HG02970 (cell line): Measurements from ENCODE around the gene MRM1.

Experiments used
- ATAC-seq: cut with Tn5 transposase; IDR thresholded peaks from one replicate; pipeline ENCODE4 v1.9.1; 2021; ENCODE audit warnings: mild to moderate bottlenecking, moderate library complexity, moderate number of reproducible peaks; ENCODE audit not compliant: unreplicated experiment, low FRiP score

Gene MRM1

GRCh38 chr17:36601303-36602029 lies at the start of gene MRM1:
Gene MRM1, plus strand, starts transcription at chr17:36601583. Its CDS starts 228 bp downstream, at chr17:36601811.
- ATAC-seq = peak; percentile 72

GRCh38 chr17:36553459-36553858 lies 47.9 kb upstream of the MRM1 start:
- no peak for ATAC-seq

- no peak for ATAC-seq
Measured at GRCh38 chr17:36566081-36566480, 35.3 kb upstream of the MRM1 start.

- ATAC-seq = no peak
Measured at GRCh38 chr17:36575028-36575427, 26.4 kb upstream of the MRM1 start.

GRCh38 chr17:36576793-36577192 lies 24.6 kb upstream of the MRM1 start:
- ATAC-seq = no peak

- no peak for ATAC-seq
Measured at GRCh38 chr17:36578671-36579070, 22.7 kb upstream of the MRM1 start.

- no peak for ATAC-seq
Measured at GRCh38 chr17:36583787-36584186, 17.6 kb upstream of the MRM1 start.

- no peak for ATAC-seq
Measured at GRCh38 chr17:36586138-36586537, 15.2 kb upstream of the MRM1 start.

- no peak for ATAC-seq
Measured at GRCh38 chr17:36590082-36590481, 11.3 kb upstream of the MRM1 start.

GRCh38 chr17:36591434-36592315 lies 9.7 kb upstream of the MRM1 start, which contains the start of gene DHRS11:
Gene DHRS11, plus strand, starts transcription at chr17:36591879. Its CDS starts 131 bp downstream, at chr17:36592010.
- peak; percentile 75 for ATAC-seq

- ATAC-seq = no peak
Measured at GRCh38 chr17:36592316-36592715, 9.1 kb upstream of the MRM1 start.

- ATAC-seq = no peak
Measured at GRCh38 chr17:36592716-36593321, 8.6 kb upstream of the MRM1 start.

- no peak for ATAC-seq
Measured at GRCh38 chr17:36593656-36594316, 7.6 kb upstream of the MRM1 start.

GRCh38 chr17:36594626-36595401 lies 6.6 kb upstream of the MRM1 start:
- ATAC-seq = no peak

GRCh38 chr17:36597226-36597625 lies 4.2 kb upstream of the MRM1 start:
- ATAC-seq = no peak

- no peak for ATAC-seq
Measured at GRCh38 chr17:36597866-36598777, 3.3 kb upstream of the MRM1 start.

- no peak for ATAC-seq
Measured at GRCh38 chr17:36598951-36599401, 2.4 kb upstream of the MRM1 start.

GRCh38 chr17:36599546-36600250 lies 1.7 kb upstream of the MRM1 start:
- ATAC-seq = no peak
